AG09309 (cell line): ENCODE data around the gene ARL5C.

Source experiments
- DNase-seq: peaks from one replicate; pipeline ENCODE4 v3.0.0-alpha.2; 2010; ENCODE audit warnings: low read depth
- H3K4me3 ChIP-seq: 2 replicates; pipeline ENCODE4 v1.5.1; 2011; ENCODE audit warnings: mild to moderate bottlenecking, low read depth, low read length, moderate library complexity; ENCODE audit not compliant: control insufficient read depth
- CTCF ChIP-seq: IDR thresholded peaks from 2 replicates; pipeline ENCODE4 v1.5.1; 2011; ENCODE audit warnings: mild to moderate bottlenecking, low read depth, low read length, inconsistent platforms; ENCODE audit not compliant: insufficient read depth, control insufficient read depth; ENCODE audit errors: missing control alignments

Gene ARL5C

GRCh38 chr17:39158623-39159022, 7.3 kb downstream of the ARL5C start:
- TF ChIP-seq CTCF, result no peak
- DNase-seq, result no peak
- no peak overlapping the region for H3K4me3 ChIP-seq

- no peak overlapping the region for H3K4me3 ChIP-seq
- no peak for TF ChIP-seq CTCF
- DNase-seq, result no peak
Measured at GRCh38 chr17:39156491-39156890, 9.5 kb downstream of the ARL5C start.

- no peak for DNase-seq
- TF ChIP-seq CTCF, result no peak
- no peak overlapping the region for H3K4me3 ChIP-seq
Measured at GRCh38 chr17:39155654-39156053, 10.3 kb downstream of the ARL5C start.

- no peak for DNase-seq
- peak; percentile 29 for TF ChIP-seq CTCF
- peak overlapping the region; percentile 67 for H3K4me3 ChIP-seq
Measured at GRCh38 chr17:39153599-39154051, 12.3 kb downstream of the ARL5C start.

GRCh38 chr17:39151943-39152818, 13.8 kb downstream of the ARL5C start:
- H3K4me3 ChIP-seq, result peak overlapping the region; percentile 67; the same call in 1 of the 2 replicates
- TF ChIP-seq CTCF, result no peak
- no peak for DNase-seq

GRCh38 chr17:39151150-39151942, 14.6 kb downstream of the ARL5C start, which contains the start of gene PLXDC1:
Gene PLXDC1 (minus strand): TSS chr17:39151637. CDS start chr17:39151437, 200 bp downstream.
- peak within 1 kb of the TSS; percentile 67 for H3K4me3 ChIP-seq
- no peak for TF ChIP-seq CTCF

More at GRCh38 chr17:39151150-39151942, 14.6 kb downstream of the ARL5C start, which contains the start of gene PLXDC1:
- no peak for DNase-seq
